ENCODE results near the gene DGKB. TPM values are rescaled to one million over a fixed set of nuclear protein-coding genes. Genes with fewer than 3 reads are reported as not detected.

Gene DGKB
- total RNA-seq, 1 donor from 2014 or later: 3.4 TPM

DNA sequence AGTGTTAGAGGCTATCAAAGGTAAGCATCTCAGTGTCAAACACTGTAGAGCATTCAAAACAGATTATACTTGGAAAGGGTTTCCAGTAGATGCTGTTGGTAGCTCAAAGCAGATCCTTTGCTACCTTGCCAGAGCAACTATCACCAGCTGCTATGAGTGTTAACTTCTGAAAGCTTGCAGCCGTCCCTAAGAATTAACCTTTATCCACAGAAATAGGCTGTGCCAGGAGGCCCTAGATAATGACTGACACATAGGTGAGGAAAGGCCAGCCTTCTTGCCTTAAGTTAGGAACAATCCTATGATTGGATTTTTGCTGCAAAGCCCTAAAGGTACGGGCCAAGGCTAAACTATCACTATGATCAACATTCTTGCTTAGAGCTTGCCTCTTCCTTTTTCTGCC lies 263.2 kb downstream of the DGKB start:
- TF ChIP-seq, protein P1, sequence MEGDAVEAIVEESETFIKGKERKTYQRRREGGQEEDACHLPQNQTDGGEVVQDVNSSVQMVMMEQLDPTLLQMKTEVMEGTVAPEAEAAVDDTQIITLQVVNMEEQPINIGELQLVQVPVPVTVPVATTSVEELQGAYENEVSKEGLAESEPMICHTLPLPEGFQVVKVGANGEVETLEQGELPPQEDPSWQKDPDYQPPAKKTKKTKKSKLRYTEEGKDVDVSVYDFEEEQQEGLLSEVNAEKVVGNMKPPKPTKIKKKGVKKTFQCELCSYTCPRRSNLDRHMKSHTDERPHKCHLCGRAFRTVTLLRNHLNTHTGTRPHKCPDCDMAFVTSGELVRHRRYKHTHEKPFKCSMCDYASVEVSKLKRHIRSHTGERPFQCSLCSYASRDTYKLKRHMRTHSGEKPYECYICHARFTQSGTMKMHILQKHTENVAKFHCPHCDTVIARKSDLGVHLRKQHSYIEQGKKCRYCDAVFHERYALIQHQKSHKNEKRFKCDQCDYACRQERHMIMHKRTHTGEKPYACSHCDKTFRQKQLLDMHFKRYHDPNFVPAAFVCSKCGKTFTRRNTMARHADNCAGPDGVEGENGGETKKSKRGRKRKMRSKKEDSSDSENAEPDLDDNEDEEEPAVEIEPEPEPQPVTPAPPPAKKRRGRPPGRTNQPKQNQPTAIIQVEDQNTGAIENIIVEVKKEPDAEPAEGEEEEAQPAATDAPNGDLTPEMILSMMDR (conservative IDR thresholded peaks at IDR 0.05): no peak
- no peaks in the 10 kb centered on the region for H3K9me3 Mint-ChIP-seq
- DNase-seq (ENCODE audit: extremely low spot score, unreplicated experiment): no peak

DNA sequence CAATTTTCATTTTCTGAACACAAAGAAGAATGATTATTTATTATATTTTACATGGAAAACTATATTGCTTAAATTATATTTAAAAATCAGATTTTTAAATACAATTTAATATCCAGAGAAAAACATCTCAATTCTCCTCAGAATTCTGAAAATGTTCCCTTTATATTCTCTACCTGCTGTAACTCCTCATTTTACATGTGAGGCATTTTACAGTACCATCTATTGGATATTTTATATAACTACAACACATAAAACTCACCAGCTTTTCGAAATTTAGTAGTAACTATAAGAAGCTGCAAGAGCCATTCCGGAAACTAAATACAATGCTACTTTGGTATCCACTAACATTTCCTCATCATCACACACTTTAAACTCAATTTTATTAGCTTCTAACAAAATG lies 264.6 kb downstream of the DGKB start:
- no peak for DNase-seq (ENCODE audit: extremely low spot score, unreplicated experiment)
- TF ChIP-seq, protein P1 (conservative IDR thresholded peaks at IDR 0.05): no peak
- no peak overlapping the region for H3K4me3 Mint-ChIP-seq
- H3K4me1 Mint-ChIP-seq (ENCODE audit: unreplicated experiment): no peaks in the 10 kb centered on the region
- no peaks in the 10 kb centered on the region for H3K27me3 Mint-ChIP-seq
- no peak overlapping the region for H3K27ac Mint-ChIP-seq
- no peaks in the 10 kb centered on the region for H3K36me3 Mint-ChIP-seq
- no peaks in the 10 kb centered on the region for H3K9me3 Mint-ChIP-seq

More for the DNA sequence above, 263.2 kb downstream of the DGKB start:
- Mint-ChIP-seq H3K4me1 (ENCODE audit: unreplicated experiment) (no peaks in the 10 kb centered on the region), H3K4me3 (no peak overlapping the region), H3K27me3 (no peaks in the 10 kb centered on the region), H3K36me3 (no peaks in the 10 kb centered on the region), H3K27ac (no peak overlapping the region)

DNA sequence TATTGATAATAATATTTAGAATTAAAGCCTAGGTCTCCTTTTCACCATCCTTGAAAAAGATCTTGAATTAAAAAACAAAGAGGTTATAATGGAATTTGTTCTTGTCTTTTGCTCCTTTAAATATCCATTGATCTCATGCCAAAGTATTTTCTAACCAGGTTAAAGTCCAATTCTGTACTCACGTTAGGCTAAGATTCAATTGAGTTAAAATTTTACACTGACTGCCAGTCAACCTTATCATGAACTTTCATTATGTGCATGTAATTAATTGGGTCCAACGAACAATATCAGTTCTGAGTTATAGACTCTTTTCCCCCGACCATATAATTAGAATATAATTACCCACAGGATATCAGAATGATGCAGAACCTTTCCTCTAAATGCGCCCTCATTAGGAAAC lies 266.6 kb downstream of the DGKB start:
- no peaks in the 10 kb centered on the region for H3K36me3 Mint-ChIP-seq
- DNase-seq (ENCODE audit: extremely low spot score, unreplicated experiment): no peak
- H3K4me3 Mint-ChIP-seq: no peak overlapping the region
- no peaks in the 10 kb centered on the region for H3K27me3 Mint-ChIP-seq
- no peak overlapping the region for H3K27ac Mint-ChIP-seq
- TF ChIP-seq, protein P1 (conservative IDR thresholded peaks at IDR 0.05): no peak
- no peaks in the 10 kb centered on the region for H3K9me3 Mint-ChIP-seq
- H3K4me1 Mint-ChIP-seq (ENCODE audit: unreplicated experiment): no peaks in the 10 kb centered on the region

DNA sequence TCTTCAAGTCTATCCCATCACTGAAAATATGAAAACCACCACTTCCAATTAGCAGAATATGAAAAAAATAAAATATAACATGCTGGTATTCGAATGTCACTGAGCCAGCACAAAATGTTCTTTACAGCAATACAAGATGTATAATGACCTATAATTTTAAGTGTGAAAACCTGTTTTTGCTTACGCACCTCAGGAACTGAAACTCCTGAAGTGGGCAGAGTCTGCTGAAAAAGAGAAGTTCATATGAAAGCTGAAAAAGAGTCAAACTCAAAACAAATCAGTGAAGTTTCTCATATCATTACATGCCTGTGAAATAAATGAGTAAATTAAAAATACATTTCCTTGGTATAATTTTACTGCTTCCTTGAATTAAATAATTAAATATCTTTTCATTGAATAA lies 272.5 kb downstream of the DGKB start:
- no peak for DNase-seq (ENCODE audit: extremely low spot score, unreplicated experiment)
- Mint-ChIP-seq H3K27ac (no peak overlapping the region), H3K4me1 (ENCODE audit: unreplicated experiment) (no peaks in the 10 kb centered on the region), H3K27me3 (no peaks in the 10 kb centered on the region), H3K36me3 (no peaks in the 10 kb centered on the region), H3K9me3 (no peaks in the 10 kb centered on the region), H3K4me3 (no peak overlapping the region)
- TF ChIP-seq, protein P1 (conservative IDR thresholded peaks at IDR 0.05): no peak

DNA sequence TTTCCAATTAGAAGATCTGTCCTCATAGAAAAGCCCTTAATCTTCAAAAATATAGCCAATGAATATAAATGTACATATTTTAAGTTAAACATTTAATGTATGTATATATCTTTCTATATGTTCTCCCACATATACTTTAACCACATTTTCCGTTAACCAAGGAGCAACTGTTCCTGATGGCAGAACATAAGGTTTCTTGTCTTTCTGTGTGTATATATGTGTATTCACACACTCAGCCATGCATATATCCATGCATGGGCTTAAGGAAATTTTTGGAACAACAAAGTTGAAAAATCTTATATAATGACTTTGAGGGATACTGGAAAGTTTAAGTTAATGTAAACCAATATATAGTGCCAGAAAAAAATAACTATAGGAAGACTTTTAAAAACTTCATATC lies 274.0 kb downstream of the DGKB start:
- no peak for DNase-seq (ENCODE audit: extremely low spot score, unreplicated experiment)
- Mint-ChIP-seq H3K4me3 (no peak overlapping the region), H3K27me3 (no peaks in the 10 kb centered on the region), H3K27ac (no peak overlapping the region), H3K9me3 (no peaks in the 10 kb centered on the region), H3K4me1 (ENCODE audit: unreplicated experiment) (no peaks in the 10 kb centered on the region), H3K36me3 (no peaks in the 10 kb centered on the region)
- TF ChIP-seq, protein P1 (conservative IDR thresholded peaks at IDR 0.05): no peak

DNA sequence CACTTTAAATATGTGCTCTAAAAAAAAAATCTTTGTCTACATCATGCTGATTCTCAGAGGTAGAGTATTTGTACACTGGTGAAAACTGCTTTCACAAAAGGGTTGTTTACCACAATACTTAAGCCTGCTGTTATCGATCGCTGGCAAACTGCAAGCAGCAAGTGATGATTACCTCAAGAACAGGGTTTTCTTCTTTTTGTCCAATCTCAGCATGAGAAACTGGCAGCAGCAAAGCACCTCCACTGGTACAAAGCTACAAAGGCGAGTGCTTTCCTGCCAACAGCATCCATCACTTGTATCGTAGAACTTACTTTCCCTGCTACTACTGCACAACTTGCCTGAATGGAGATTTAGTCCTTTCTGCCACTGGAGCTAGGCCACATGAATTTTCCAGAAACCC lies 276.5 kb downstream of the DGKB start:
- DNase-seq (ENCODE audit: extremely low spot score, unreplicated experiment): no peak
- H3K4me1 Mint-ChIP-seq (ENCODE audit: unreplicated experiment): no peaks in the 10 kb centered on the region
- H3K36me3 Mint-ChIP-seq: no peaks in the 10 kb centered on the region
- no peaks in the 10 kb centered on the region for H3K9me3 Mint-ChIP-seq
- H3K4me3 Mint-ChIP-seq: no peak overlapping the region
- H3K27me3 Mint-ChIP-seq: no peaks in the 10 kb centered on the region
- H3K27ac Mint-ChIP-seq: no peak overlapping the region
- TF ChIP-seq, protein P1 (conservative IDR thresholded peaks at IDR 0.05): no peak

Measured in type B pancreatic cell (in vitro differentiated cells).